Subcutaneous abdominal adipose tissue (tissue), 5 donors: ENCODE results near the gene YAE1.
"Not testable (repeated sequence)": the region's sequence is repeated elsewhere in the genome, so short reads cannot be mapped to it uniquely, and the experiment has no call there.

Experiments
- H3K27ac ChIP-seq: one replicate; pipeline ENCODE4 v1.7.0; 2013; ENCODE audit warnings: low read depth, mild to moderate bottlenecking, inconsistent platforms, low read length, moderate library complexity
- H3K27me3 ChIP-seq, 5 donors: one replicate each; pipeline ENCODE4 v1.7.0; 2013; ENCODE audit warnings: low read length in 5 of 5, inconsistent platforms in 1 of 5; ENCODE audit not compliant: control insufficient read depth in 5 of 5, insufficient read depth in 4 of 5
- H3K36me3 ChIP-seq, 5 donors: one replicate each; pipeline ENCODE4 v1.7.0; 2013; ENCODE audit warnings: low read length in 5 of 5; ENCODE audit not compliant: control insufficient read depth in 5 of 5, insufficient read depth in 5 of 5
- H3K4me1 ChIP-seq, 5 donors: one replicate each; pipeline ENCODE4 v1.7.0; 2013; ENCODE audit warnings: low read length in 5 of 5, mild to moderate bottlenecking in 3 of 5, moderate library complexity in 1 of 5; ENCODE audit not compliant: control insufficient read depth in 5 of 5, insufficient read depth in 5 of 5
- H3K4me3 ChIP-seq, 5 donors: one replicate each; pipeline ENCODE4 v1.7.0; 2013; ENCODE audit warnings: low read length in 5 of 5, low read depth in 1 of 5
- H3K9ac ChIP-seq, 5 donors: one replicate each; pipeline ENCODE4 v1.7.0; 2013; ENCODE audit warnings: low read length in 5 of 5, mild to moderate bottlenecking in 4 of 5, moderate library complexity in 3 of 5
- H3K9me3 ChIP-seq, 5 donors: one replicate each; pipeline ENCODE4 v1.7.0; 2013; ENCODE audit warnings: low read length in 5 of 5; ENCODE audit not compliant: control insufficient read depth in 5 of 5
- donor health status: healthy.
- donor health status: healthy.
- donor health status: healthy.
- donor health status: healthy.
- donor health status: healthy.

YAE1 gene

DNA sequence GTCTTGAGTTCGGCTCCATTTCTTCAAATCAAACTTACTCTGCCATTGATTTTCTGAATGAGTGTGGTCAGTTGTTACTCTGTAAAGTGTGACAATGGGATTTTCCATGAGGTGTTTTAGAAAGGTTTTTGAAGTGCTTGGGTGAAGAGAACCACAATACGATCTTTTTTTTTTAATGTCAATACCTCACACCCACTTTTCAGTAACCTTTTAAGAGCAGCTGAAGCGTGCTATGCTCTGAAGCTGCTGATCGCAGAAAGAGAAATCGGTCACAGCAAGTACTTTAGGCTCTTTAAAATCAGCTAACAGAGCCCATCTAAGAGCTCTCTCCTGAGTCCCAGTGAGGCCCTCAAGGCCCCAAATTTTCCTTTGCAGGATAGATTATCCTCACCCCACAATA, 34.4 kb upstream of the YAE1 start:
- Histone ChIP-seq H3K4me1 (no peaks in the 10 kb centered on the region), H3K9ac (no peak overlapping the region), H3K4me3 (no peak overlapping the region), H3K9me3 (no peaks in the 10 kb centered on the region), H3K27ac (no peak overlapping the region), H3K27me3 (no peaks in the 10 kb centered on the region), H3K36me3 (no peaks in the 10 kb centered on the region)

DNA sequence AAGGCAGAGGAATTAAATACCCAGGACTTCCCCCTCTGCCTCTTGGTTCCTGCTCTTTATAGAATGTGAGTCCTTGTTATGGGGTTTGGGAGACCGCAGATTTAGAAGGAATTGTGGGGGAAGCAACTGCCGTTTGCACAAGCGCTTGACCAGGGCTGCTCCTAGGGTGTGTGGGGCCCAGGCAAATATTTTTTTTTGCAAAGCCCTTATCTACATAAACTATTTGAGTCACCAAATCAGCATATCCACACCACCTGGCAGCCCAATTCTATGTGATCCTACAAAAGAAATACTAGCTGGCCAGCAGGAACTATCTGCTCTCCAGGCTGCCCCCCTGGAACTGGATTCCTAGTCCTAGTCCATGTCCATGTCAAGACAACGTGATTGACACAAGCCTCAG, 33.4 kb upstream of the YAE1 start:
- Histone ChIP-seq H3K4me1 (no peaks in the 10 kb centered on the region), H3K27ac (no peak overlapping the region), H3K27me3 (peaks cover 0 to 3% (median 0%) of the 10 kb centered on the region in 5 donors), H3K9ac (no peak overlapping the region), H3K4me3 (no peak overlapping the region), H3K36me3 (no peaks in the 10 kb centered on the region), H3K9me3 (no peaks in the 10 kb centered on the region)

- no peak overlapping the region for H3K4me3 ChIP-seq
- H3K27me3 ChIP-seq = peaks cover 0 to 3% (median 0%) of the 10 kb centered on the region in 5 donors
- H3K4me1 ChIP-seq = no peaks in the 10 kb centered on the region
- no peaks in the 10 kb centered on the region for H3K36me3 ChIP-seq
- no peak overlapping the region for H3K9ac ChIP-seq
- H3K9me3 ChIP-seq = no peaks in the 10 kb centered on the region
- H3K27ac ChIP-seq = no peak overlapping the region
These were observed 31.6 kb upstream of the YAE1 start for GRCh38 chr7:39534599-39534998.

GRCh38 chr7:39535064-39535463, 31.1 kb upstream of the YAE1 start:
- H3K9me3 ChIP-seq = no peaks in the 10 kb centered on the region
- H3K36me3 ChIP-seq = no peaks in the 10 kb centered on the region
- H3K27me3 ChIP-seq = peaks cover 0 to 3% (median 0%) of the 10 kb centered on the region in 5 donors
- H3K27ac ChIP-seq = no peak overlapping the region
- no peak overlapping the region for H3K9ac ChIP-seq
- H3K4me3 ChIP-seq = no peak overlapping the region
- no peaks in the 10 kb centered on the region for H3K4me1 ChIP-seq

DNA sequence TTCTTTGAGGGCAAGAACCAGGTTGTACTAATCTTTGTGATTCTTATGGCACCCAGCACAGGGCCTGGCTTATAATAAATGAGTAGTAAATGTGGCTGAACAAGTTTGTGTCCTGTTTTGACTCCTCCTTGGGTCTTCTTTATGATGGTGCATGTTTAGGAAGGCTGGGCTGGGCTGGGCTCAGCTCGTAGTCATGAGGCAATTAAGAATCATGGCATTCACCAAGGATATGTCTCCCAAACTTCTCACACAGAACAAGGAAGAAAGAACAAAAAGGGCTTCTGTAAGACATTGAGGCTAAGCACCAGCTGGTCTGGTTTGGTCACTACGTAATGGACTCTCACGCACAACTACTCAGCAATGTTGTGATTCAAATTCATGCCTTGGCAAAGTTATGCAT, 30.5 kb upstream of the YAE1 start:
- peaks cover 0 to 3% (median 0%) of the 10 kb centered on the region in 5 donors for H3K27me3 ChIP-seq
- no peak overlapping the region for H3K4me3 ChIP-seq
- H3K36me3 ChIP-seq = no peaks in the 10 kb centered on the region
- no peak overlapping the region for H3K9ac ChIP-seq
- no peaks in the 10 kb centered on the region for H3K4me1 ChIP-seq
- H3K27ac ChIP-seq = no peak overlapping the region
- no peaks in the 10 kb centered on the region for H3K9me3 ChIP-seq

DNA sequence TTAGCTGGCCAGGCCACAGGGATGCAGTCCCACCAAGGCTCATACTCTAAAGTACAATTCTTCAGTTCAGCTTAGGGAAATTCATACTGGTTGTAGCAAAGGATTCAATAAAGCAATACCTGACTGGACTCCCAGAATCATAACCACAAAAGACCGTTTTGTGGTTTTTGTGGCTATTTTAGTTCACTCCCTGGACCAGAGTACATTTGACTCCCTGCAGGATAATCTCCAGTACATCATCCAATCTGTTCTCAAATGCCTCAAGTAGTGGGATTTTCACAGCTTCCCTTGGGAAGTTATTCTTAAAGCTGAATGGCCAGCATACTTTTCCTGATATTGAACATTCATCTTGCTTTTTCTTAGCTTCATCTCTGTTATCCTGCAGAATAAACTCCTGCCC, 29.3 kb upstream of the YAE1 start:
- H3K4me1 ChIP-seq = no peaks in the 10 kb centered on the region
- H3K27ac ChIP-seq = no peak overlapping the region
- no peak overlapping the region for H3K4me3 ChIP-seq
- peaks cover 0 to 3% (median 0%) of the 10 kb centered on the region in 5 donors for H3K27me3 ChIP-seq
- H3K9ac ChIP-seq = no peak overlapping the region
- no peaks in the 10 kb centered on the region for H3K9me3 ChIP-seq
- no peaks in the 10 kb centered on the region for H3K36me3 ChIP-seq

GRCh38 chr7:39539816-39540215, 26.4 kb upstream of the YAE1 start:
- Histone ChIP-seq H3K4me3 (no peak overlapping the region), H3K36me3 (no peaks in the 10 kb centered on the region), H3K4me1 (no peaks in the 10 kb centered on the region), H3K27me3 (peaks cover 0 to 3% (median 0%) of the 10 kb centered on the region in 5 donors), H3K9ac (no peak overlapping the region), H3K27ac (no peak overlapping the region), H3K9me3 (peaks cover 0 to 2% (median 0%) of the 10 kb centered on the region in 5 donors)

GRCh38 chr7:39540320-39540719, 25.9 kb upstream of the YAE1 start:
- H3K9me3 ChIP-seq = peaks cover 0 to 4% (median 0%) of the 10 kb centered on the region in 5 donors
- H3K4me3 ChIP-seq = no peak overlapping the region
- no peak overlapping the region for H3K9ac ChIP-seq
- H3K27me3 ChIP-seq = peaks cover 0 to 3% (median 0%) of the 10 kb centered on the region in 5 donors
- no peaks in the 10 kb centered on the region for H3K36me3 ChIP-seq
- H3K27ac ChIP-seq = no peak overlapping the region
- H3K4me1 ChIP-seq = no peaks in the 10 kb centered on the region

DNA sequence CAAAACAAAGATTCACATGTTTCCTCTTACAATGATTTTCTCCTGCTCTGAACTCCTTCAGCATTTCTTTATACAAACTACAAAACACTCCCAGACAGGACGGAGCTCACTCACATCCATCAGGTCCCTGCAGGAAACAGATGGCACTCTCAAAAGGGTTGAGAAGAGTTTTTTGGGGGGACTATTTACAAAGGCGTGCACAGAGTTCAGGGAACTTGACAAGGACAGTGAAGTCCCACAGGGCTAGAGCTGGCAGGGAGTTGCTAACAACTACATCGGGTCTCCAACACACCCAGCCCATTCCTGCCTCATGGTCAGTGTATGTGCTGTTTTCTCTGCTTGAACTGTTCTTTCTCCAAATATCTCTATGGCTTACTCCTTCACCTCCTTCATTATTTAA, 24.7 kb upstream of the YAE1 start:
- Histone ChIP-seq H3K9me3 (peaks cover 0 to 4% (median 0%) of the 10 kb centered on the region in 5 donors), H3K27me3 (peaks cover 0 to 3% (median 0%) of the 10 kb centered on the region in 5 donors), H3K4me3 (no peak overlapping the region), H3K36me3 (no peaks in the 10 kb centered on the region), H3K4me1 (no peaks in the 10 kb centered on the region), H3K27ac (no peak overlapping the region), H3K9ac (no peak overlapping the region)

DNA sequence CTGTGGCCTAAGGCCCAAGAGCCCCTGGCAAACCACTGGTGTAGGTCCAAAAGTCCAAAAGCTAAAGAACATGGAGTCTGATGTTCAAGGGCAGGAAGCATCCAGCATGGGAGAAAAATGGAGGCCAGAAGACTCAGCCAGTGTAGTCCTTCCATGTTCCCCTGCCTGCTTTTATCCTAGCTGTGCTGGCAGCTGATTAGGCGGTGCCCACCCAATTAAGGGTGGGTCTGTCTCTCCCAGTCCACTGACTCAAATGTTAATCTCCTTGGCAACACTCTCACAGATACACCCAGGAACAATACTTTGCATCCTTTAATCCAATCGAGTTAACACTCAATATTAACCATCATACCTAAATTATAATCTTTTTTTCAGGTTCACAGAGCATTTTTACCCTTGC, 21.4 kb upstream of the YAE1 start:
- H3K27me3 ChIP-seq, H3K9ac ChIP-seq, H3K36me3 ChIP-seq: not testable (repeated sequence)

GRCh38 chr7:39547336-39547735, 18.9 kb upstream of the YAE1 start:
- Histone ChIP-seq H3K27me3 (no peaks in the 10 kb centered on the region), H3K9me3 (peaks cover 0 to 17% (median 14%) of the 10 kb centered on the region in 5 donors), H3K4me3 (no peak overlapping the region), H3K9ac (no peak overlapping the region), H3K4me1 (no peaks in the 10 kb centered on the region), H3K27ac (no peak overlapping the region), H3K36me3 (no peaks in the 10 kb centered on the region)

More for the DNA sequence above, 21.4 kb upstream of the YAE1 start:
- peaks cover 0 to 17% (median 14%) of the 10 kb centered on the region in 5 donors for H3K9me3 ChIP-seq
- H3K27ac ChIP-seq, H3K4me3 ChIP-seq, H3K4me1 ChIP-seq: not testable (repeated sequence)
